ENCODE results near the gene ROR2.
"Not testable (repeated sequence)": the region's sequence is repeated elsewhere in the genome, so short reads cannot be mapped to it uniquely, and the experiment has no call there.

ROR2 gene

DNA sequence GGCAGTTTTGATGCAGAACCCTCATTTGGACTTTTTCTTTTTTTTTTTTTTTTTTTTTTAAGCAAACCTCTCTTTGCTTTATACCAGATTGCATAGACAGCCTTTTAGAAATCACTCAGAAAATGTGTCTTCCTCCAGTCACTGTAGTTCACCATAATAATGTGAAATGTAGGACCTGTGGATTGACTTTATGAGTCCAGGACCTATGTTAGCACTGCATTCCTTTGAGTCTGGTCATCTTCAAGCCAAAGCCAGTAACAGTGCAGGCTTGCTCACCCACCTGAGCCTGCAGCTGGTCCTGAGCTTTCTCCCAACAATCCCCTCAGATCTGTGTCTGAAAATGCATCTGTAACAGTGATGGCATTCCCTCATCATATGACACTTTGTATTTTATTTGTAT, 415.7 kb downstream of the ROR2 start:
- Mint-ChIP-seq H3K36me3 (ENCODE audit: low read depth) (no peaks in the 10 kb centered on the region), H3K9me3 (no peaks in the 10 kb centered on the region), H3K27me3 (peaks cover 41% of the 10 kb centered on the region), H3K4me1 (ENCODE audit: low read depth) (no peaks in the 10 kb centered on the region), H3K27ac (no peak overlapping the region), H3K4me3 (no peak overlapping the region)
- no peak for DNase-seq

DNA sequence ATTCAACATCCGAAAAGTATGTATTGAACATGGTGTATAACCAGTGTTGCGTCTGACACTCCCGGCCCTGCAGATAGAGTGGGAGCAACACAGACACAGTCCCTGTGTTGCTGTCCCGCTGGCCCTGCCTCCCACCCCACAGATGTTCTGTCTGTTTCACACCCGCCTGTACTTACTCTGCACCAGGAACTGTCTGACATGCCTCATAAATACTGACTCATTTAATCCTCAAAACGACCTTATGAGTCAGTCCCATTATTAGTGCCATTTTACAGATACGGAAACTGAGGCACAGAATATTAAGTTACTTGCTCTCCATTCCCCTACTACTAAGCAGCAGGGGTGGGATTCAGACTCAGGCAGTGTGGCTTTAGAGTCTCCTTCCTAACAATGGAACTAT, 416.6 kb downstream of the ROR2 start:
- Mint-ChIP-seq H3K4me1 (ENCODE audit: low read depth) (no peaks in the 10 kb centered on the region), H3K9me3 (no peaks in the 10 kb centered on the region), H3K27me3 (peaks cover 34% of the 10 kb centered on the region), H3K4me3 (no peak overlapping the region), H3K36me3 (ENCODE audit: low read depth) (no peaks in the 10 kb centered on the region), H3K27ac (no peak overlapping the region)
- DNase-seq: no peak

DNA sequence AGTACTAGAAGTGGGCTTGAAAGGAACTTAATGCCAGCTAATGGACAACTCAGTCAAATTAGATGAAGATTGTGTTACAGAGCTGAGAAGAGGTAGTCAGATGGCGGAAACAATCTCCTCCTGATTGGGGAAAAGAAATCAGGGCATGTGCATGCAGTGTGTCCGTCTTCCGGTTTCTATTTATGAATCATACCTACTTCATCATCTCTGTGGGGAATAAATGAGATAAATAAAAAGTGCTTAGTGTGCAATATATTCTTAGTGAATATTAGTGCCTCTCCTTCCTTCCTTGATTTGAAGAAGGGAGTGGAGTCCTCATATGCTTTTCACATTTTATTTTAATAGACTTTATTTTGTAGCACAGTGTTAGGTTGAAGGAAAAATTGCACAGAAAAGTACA, 417.7 kb downstream of the ROR2 start:
- Mint-ChIP-seq H3K4me1 (ENCODE audit: low read depth) (no peaks in the 10 kb centered on the region), H3K27ac (no peak overlapping the region), H3K27me3 (peaks cover 30% of the 10 kb centered on the region), H3K36me3 (ENCODE audit: low read depth) (no peaks in the 10 kb centered on the region), H3K4me3 (no peak overlapping the region), H3K9me3 (no peaks in the 10 kb centered on the region)
- no peak for DNase-seq

DNA sequence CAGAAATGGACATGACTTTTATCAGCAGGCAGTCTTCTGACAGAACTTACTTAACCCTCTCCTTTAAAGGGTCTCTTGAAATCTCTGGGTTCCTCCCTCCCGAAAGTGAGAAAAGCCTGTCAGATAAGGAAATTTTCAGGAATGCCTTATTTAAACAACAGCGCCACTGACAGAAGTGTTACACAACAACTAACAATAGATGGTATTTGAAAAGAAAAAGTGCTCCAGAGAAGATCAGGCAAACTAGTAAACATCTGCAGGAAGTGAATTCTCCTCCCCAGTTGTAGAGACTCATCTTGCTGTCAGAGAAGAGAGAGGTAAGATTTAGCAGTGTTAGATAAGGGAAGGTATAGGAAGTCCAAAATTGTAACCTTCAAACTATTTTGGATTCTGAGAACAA, 419.2 kb downstream of the ROR2 start:
- Mint-ChIP-seq H3K9me3 (no peaks in the 10 kb centered on the region), H3K36me3 (ENCODE audit: low read depth) (no peaks in the 10 kb centered on the region), H3K4me1 (ENCODE audit: low read depth) (no peaks in the 10 kb centered on the region), H3K27me3 (peaks cover 34% of the 10 kb centered on the region), H3K27ac (no peak overlapping the region), H3K4me3 (no peak overlapping the region)
- DNase-seq: no peak

DNA sequence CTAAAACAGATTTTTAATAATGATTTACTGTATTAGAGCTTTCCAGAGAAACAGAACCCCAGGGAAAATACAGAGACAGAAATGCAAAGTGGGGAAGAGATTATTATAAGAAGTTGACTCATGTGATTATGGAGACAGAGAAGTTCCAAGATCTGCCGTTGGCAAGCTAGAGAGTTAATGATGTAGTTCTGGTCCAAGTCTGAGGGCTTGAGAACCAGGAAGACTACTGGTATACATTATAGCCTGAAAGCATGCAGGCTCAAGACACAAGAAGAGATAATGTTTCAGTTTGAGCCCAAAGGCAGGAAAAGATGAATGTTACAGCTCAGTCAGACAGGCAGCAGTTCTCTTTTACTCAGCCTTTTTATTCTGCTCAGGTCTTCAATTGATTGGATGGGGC, 427.5 kb downstream of the ROR2 start:
- Mint-ChIP-seq H3K27ac (no peak overlapping the region), H3K9me3 (no peaks in the 10 kb centered on the region), H3K27me3 (peaks cover 57% of the 10 kb centered on the region), H3K4me3 (no peak overlapping the region), H3K4me1 (ENCODE audit: low read depth) (no peaks in the 10 kb centered on the region), H3K36me3 (ENCODE audit: low read depth) (no peaks in the 10 kb centered on the region)
- no peak for DNase-seq

DNA sequence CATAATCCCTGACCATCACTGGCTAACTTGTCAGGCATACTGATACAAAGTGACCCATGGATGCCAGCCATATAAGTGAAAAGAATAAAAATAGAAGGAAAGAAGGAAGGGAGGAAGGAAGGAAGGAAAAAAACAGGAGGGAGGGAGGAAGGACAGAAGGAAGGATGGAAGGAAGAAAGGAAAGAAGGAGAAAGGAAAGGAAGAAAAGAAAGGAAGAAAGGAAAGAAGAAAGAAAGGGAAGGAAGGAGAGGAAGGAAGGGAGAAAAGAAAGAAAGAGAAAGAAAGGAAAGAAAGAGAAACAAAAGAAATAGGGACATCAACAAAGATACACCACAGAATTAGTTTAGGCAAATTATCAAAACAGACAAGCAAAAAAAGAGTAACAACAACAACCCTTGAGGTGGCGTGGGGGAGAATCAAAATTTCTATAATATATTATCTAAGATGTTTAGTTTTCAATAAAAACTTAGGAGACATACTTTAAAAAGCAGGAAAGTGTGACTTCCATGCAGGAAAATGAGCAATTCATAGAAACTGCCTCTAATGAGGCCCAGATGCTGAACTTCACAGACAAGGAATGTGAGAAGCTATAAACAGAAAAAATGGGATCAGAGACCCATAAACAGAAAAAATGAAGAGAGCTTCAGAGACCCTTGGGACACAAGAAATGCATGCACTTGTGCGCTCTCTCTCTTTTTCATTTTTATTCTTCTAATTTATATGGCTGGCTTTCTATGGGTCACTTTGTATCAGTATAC, 430.3 kb downstream of the ROR2 start:
- Mint-ChIP-seq H3K36me3 (ENCODE audit: low read depth) (no peaks in the 10 kb centered on the region), H3K9me3 (no peaks in the 10 kb centered on the region), H3K4me3 (no peak overlapping the region), H3K27ac (no peak overlapping the region), H3K4me1 (ENCODE audit: low read depth) (peaks cover 4% of the 10 kb centered on the region), H3K27me3 (peaks cover 56% of the 10 kb centered on the region)
- DNase-seq: no peak

DNA sequence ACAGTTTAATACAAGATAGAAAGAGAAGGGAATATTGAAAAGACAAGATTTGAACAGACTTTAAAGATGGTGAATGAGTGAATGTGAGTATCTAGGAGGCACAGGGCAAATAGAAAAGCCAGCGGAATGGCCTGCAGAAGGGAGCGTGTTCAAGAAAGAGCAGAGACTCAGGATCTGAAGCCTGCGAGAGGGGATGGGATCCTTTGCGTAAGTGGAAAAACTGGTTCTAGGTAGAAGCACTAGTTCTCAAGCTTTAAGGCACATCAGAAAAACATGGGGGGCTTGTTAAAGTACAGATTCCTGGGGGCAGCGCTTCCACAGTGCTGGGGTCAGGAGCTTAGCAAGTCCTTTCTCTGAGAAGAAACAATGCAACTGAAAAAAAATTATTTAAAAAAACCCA, 431.6 kb downstream of the ROR2 start:
- Mint-ChIP-seq H3K9me3 (no peaks in the 10 kb centered on the region), H3K36me3 (ENCODE audit: low read depth) (no peaks in the 10 kb centered on the region), H3K4me1 (ENCODE audit: low read depth) (peaks cover 4% of the 10 kb centered on the region), H3K27ac (no peak overlapping the region), H3K4me3 (no peak overlapping the region), H3K27me3 (peaks cover 54% of the 10 kb centered on the region)
- no peak for DNase-seq

DNA sequence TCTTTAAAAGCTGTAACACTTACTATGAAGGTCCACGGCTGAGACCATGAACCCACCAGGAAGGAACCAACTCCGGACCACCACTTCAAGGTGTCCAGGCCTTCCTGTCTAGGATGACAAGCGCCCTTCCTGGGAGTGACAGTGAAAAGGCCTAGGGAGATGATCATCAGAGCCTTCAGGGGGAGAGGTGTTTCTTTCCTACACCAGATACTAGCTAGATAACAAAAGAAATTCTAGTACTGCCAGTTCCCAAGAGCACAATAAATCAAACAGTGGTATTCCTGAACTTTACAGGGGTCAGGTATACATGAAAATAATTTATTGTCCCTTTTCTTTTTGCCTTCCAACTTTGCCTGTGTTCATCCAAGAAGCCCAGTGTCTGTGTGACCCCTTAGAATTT, 432.2 kb downstream of the ROR2 start:
- H3K9me3 Mint-ChIP-seq: no peaks in the 10 kb centered on the region
- no peak for DNase-seq
- no peaks in the 10 kb centered on the region for H3K36me3 Mint-ChIP-seq (ENCODE audit: low read depth)
- H3K27ac Mint-ChIP-seq: no peak overlapping the region
- no peak overlapping the region for H3K4me3 Mint-ChIP-seq
- peaks cover 51% of the 10 kb centered on the region for H3K27me3 Mint-ChIP-seq
- peaks cover 4% of the 10 kb centered on the region for H3K4me1 Mint-ChIP-seq (ENCODE audit: low read depth)

DNA sequence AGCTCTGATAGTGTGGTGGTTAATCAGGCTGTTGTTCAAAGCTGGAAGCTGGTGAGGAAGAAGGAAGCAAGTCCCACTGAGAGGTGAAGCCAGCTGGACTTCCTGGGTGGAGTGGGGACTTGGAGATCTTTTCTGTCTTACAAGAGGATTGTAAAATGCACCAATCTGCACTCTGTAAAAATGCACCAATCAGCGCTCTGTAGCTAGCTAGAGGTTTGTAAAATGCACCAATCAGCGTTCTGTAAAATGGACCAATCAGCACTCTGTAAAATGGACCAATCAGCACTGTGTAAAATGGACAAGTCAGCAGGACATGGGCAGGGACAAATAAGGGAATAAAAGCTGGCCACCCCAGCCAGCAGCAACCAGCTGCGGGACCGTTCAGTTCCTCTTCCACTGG, 432.7 kb downstream of the ROR2 start:
- H3K36me3 Mint-ChIP-seq (ENCODE audit: low read depth); H3K27ac Mint-ChIP-seq; H3K4me1 Mint-ChIP-seq (ENCODE audit: low read depth); H3K4me3 Mint-ChIP-seq; H3K9me3 Mint-ChIP-seq; DNase-seq: not testable (repeated sequence)
- peaks cover 54% of the 10 kb centered on the region for H3K27me3 Mint-ChIP-seq

DNA sequence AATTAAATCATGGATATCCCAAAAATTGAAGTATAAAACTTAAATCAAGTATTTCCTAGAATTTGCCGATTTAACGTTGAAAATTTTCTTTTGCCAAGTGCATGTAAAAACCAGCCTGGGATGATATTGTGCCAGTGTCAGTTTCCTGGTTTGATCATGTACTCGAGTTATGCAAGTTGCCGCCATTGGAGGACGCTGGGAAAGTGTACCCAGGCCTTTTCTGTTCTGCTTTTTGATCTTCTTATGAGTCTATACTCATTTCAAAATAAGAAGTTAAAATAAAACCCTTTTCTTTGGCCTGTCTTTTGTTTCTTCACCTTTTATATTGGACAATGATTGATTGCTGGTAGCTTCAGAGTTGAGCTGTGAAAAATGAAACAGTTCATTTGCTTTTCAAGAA, 433.3 kb downstream of the ROR2 start:
- no peak overlapping the region for H3K27ac Mint-ChIP-seq

DNA sequence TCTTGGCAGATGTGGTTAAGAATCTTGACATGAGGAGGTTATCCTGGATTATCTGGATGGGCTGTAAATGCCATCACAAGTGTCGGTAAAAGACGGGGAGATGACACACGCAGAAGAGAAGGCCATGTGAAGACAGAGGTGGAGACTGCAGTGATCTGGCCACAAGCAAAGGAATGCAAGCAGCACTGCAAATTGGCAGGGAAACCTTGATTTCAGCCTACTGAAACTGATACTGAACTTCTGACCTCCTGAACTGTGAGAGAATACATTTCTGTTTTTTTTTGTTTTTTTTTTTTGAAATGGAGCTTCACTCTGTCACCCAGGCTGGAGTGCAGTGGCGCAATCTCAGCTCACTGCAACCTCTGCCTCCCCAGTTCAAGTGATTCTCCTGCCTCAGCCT, 433.9 kb downstream of the ROR2 start:
- Mint-ChIP-seq H3K27ac (no peak overlapping the region), H3K4me1 (ENCODE audit: low read depth) (peaks cover 4% of the 10 kb centered on the region), H3K4me3 (no peak overlapping the region), H3K27me3 (peaks cover 52% of the 10 kb centered on the region), H3K36me3 (ENCODE audit: low read depth) (no peaks in the 10 kb centered on the region), H3K9me3 (peaks cover 5% of the 10 kb centered on the region)
- no peak for DNase-seq

More for the DNA sequence above, 433.3 kb downstream of the ROR2 start:
- no peak overlapping the region for H3K4me3 Mint-ChIP-seq
- peaks cover 4% of the 10 kb centered on the region for H3K4me1 Mint-ChIP-seq (ENCODE audit: low read depth)
- H3K36me3 Mint-ChIP-seq (ENCODE audit: low read depth): no peaks in the 10 kb centered on the region
- H3K27me3 Mint-ChIP-seq: peaks cover 54% of the 10 kb centered on the region
- H3K9me3 Mint-ChIP-seq: peaks cover 5% of the 10 kb centered on the region
- DNase-seq: no peak

DNA sequence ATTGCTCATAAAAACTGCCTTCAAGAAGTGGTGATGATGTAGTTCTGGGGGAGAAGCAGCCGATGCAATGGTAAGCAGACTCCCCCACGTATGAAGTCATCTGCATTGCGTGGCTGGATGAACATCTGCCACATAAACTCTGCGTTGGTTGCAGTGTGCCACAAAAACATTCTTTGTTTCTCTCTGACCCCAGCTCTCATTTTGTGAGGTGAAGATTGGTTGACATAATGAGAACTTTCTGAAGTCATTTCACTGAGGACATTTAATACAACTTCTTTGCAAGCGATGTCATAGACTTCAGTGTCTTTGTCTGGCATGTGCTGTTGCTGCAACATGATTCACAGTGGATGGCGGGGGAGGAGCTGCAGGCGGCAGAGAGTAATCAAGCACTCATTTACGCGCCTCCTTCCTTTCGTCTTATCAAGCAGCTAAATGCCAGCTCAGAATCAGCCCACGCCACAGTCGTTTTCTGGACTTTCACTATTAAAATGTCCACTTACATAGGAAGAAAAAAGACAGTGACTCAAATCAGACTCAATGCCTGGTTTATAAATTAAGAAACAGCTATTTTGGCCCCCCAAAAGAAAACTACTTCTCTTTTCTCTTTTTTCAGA, 434.8 kb downstream of the ROR2 start:
- Mint-ChIP-seq H3K4me3 (no peak overlapping the region), H3K4me1 (ENCODE audit: low read depth) (peaks cover 4% of the 10 kb centered on the region), H3K36me3 (ENCODE audit: low read depth) (no peaks in the 10 kb centered on the region), H3K9me3 (peaks cover 5% of the 10 kb centered on the region), H3K27ac (no peak overlapping the region), H3K27me3 (peaks cover 52% of the 10 kb centered on the region)
- DNase-seq: no peak
